Measurements from ENCODE around the gene ITPR2. TPM values are rescaled to one million over a fixed set of nuclear protein-coding genes. Genes with fewer than 3 reads are reported as not detected.
A peak's percentile ranks its signal among the peaks of the same experiment; 100 is the strongest.

The ITPR2 gene
- total and polyA plus RNA-seq, 2 of the 13 experiments (the other 11 are each of a cell fraction or from before 2014, with no cell fraction given): 31.9 to 81.9 TPM

DNA sequence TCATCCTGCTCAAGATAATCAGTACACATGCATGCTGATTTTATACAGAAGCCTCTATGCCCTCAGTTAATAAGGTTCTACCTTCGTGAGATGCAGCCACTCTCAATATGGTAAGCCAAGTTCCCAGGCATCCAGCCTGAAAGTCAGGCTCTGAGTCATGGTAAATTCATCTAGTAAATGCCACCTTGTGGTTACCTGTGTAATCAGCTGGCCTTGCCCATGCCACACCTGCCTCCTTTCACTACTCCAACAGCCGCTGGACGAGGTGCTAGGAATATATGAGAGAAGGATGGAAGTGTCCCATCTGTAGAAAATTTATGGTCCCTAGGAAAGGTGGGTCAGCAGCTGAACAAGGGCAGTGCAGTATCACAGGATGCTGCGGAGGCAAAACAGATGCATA, 430.3 kb downstream of the ITPR2 start:
- no peaks in the 10 kb centered on the region for H3K79me2 ChIP-seq (ENCODE audit: insufficient read depth, low read length)
- ChIA-PET CTCF (ENCODE audit: low intra/inter-chr PET ratio, low total read pairs) (no interaction called here), POLR2A (interaction anchor here (0.6 kb wide), 1 partner anchor 41 kb away, joined by 3 read pairs; no protein-coding TSS in a partner anchor)
- intact Hi-C loops (cut with micrococcal nuclease; ENCODE audit: unreplicated experiment): loop anchor here (5.0 kb wide), 1 partner anchor 305 kb away; no protein-coding TSS in a partner anchor
- H3K27ac ChIP-seq (ENCODE audit: extremely low read length, insufficient read depth, low read length): no peak overlapping the region
- H4K20me1 ChIP-seq (ENCODE audit: insufficient read depth, low read length): no peaks in the 10 kb centered on the region
- ATAC-seq (peak; percentile 63), FAIRE-seq (no peak), DNase-seq (ENCODE audit: low spot score) (peak; percentile 7)
- H3K27me3 ChIP-seq (ENCODE audit: control insufficient read depth in 1 of 2, insufficient read depth in 2 of 2, low read length in 2 of 2): no peaks in the 10 kb centered on the region
- no peak overlapping the region for H3K9ac ChIP-seq (ENCODE audit: insufficient read depth, low read depth, low read length)
- no peak overlapping the region for H2AFZ ChIP-seq (ENCODE audit: low read length)
- H3K4me2 ChIP-seq (ENCODE audit: low read depth, low read length): no peak overlapping the region
- TF ChIP-seq PCBP2 (optimal IDR thresholded peaks at IDR 0.05; ENCODE audit: low read depth, low read length, poor library complexity, severe bottlenecking): no peak
- TF ChIP-seq, protein P1, sequence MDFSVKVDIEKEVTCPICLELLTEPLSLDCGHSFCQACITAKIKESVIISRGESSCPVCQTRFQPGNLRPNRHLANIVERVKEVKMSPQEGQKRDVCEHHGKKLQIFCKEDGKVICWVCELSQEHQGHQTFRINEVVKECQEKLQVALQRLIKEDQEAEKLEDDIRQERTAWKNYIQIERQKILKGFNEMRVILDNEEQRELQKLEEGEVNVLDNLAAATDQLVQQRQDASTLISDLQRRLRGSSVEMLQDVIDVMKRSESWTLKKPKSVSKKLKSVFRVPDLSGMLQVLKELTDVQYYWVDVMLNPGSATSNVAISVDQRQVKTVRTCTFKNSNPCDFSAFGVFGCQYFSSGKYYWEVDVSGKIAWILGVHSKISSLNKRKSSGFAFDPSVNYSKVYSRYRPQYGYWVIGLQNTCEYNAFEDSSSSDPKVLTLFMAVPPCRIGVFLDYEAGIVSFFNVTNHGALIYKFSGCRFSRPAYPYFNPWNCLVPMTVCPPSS (IDR thresholded peaks at IDR 0.05): no peak
- TF ChIP-seq, protein P2, sequence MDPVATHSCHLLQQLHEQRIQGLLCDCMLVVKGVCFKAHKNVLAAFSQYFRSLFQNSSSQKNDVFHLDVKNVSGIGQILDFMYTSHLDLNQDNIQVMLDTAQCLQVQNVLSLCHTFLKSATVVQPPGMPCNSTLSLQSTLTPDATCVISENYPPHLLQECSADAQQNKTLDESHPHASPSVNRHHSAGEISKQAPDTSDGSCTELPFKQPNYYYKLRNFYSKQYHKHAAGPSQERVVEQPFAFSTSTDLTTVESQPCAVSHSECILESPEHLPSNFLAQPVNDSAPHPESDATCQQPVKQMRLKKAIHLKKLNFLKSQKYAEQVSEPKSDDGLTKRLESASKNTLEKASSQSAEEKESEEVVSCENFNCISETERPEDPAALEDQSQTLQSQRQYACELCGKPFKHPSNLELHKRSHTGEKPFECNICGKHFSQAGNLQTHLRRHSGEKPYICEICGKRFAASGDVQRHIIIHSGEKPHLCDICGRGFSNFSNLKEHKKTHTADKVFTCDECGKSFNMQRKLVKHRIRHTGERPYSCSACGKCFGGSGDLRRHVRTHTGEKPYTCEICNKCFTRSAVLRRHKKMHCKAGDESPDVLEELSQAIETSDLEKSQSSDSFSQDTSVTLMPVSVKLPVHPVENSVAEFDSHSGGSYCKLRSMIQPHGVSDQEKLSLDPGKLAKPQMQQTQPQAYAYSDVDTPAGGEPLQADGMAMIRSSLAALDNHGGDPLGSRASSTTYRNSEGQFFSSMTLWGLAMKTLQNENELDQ (CRISPR knock-in tag; IDR thresholded peaks at IDR 0.05; ENCODE audit: borderline replicate concordance): no peak
- TF ChIP-seq, protein P3, sequence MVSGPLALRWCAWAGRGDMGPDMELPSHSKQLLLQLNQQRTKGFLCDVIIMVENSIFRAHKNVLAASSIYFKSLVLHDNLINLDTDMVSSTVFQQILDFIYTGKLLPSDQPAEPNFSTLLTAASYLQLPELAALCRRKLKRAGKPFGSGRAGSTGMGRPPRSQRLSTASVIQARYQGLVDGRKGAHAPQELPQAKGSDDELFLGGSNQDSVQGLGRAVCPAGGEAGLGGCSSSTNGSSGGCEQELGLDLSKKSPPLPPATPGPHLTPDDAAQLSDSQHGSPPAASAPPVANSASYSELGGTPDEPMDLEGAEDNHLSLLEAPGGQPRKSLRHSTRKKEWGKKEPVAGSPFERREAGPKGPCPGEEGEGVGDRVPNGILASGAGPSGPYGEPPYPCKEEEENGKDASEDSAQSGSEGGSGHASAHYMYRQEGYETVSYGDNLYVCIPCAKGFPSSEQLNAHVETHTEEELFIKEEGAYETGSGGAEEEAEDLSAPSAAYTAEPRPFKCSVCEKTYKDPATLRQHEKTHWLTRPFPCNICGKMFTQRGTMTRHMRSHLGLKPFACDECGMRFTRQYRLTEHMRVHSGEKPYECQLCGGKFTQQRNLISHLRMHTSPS (CRISPR knock-in tag; IDR thresholded peaks at IDR 0.05; ENCODE audit: low read depth): no peak
- no peak for TF ChIP-seq ZKSCAN1 (IDR thresholded peaks at IDR 0.05; ENCODE audit: low read length)
- TF ChIP-seq SALL1 (CRISPR knock-in tag; IDR thresholded peaks at IDR 0.05): no peak
- no peak for TF ChIP-seq ZNF256 (CRISPR knock-in tag; conservative IDR thresholded peaks at IDR 0.05)
- peak; percentile 11; the same call in 1 of the 2 replicates for TF ChIP-seq SMC3 (IDR thresholded peaks at IDR 0.05; ENCODE audit: low read length)
- TF ChIP-seq ZMYM2 (CRISPR knock-in tag; IDR thresholded peaks at IDR 0.05): no peak
- no peak for TF ChIP-seq AGO2 (optimal IDR thresholded peaks at IDR 0.05; ENCODE audit: low read depth, low read length)
- no peak for TF ChIP-seq ZNF746 (CRISPR knock-in tag; IDR thresholded peaks at IDR 0.05)
- TF ChIP-seq FOSL2 (CRISPR knock-in tag; IDR thresholded peaks at IDR 0.05): peak; percentile 13; the same call in 1 of the 2 replicates
- no peak for TF ChIP-seq ZNF558 (CRISPR knock-in tag; IDR thresholded peaks at IDR 0.05; ENCODE audit: borderline replicate concordance)
- TF ChIP-seq, protein P4, sequence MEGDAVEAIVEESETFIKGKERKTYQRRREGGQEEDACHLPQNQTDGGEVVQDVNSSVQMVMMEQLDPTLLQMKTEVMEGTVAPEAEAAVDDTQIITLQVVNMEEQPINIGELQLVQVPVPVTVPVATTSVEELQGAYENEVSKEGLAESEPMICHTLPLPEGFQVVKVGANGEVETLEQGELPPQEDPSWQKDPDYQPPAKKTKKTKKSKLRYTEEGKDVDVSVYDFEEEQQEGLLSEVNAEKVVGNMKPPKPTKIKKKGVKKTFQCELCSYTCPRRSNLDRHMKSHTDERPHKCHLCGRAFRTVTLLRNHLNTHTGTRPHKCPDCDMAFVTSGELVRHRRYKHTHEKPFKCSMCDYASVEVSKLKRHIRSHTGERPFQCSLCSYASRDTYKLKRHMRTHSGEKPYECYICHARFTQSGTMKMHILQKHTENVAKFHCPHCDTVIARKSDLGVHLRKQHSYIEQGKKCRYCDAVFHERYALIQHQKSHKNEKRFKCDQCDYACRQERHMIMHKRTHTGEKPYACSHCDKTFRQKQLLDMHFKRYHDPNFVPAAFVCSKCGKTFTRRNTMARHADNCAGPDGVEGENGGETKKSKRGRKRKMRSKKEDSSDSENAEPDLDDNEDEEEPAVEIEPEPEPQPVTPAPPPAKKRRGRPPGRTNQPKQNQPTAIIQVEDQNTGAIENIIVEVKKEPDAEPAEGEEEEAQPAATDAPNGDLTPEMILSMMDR (CRISPR knock-in tag; IDR thresholded peaks at IDR 0.05): peak; percentile 33; the same call in 1 of the 2 replicates
- no peak for TF ChIP-seq ZNF431 (CRISPR knock-in tag; IDR thresholded peaks at IDR 0.05; ENCODE audit: borderline replicate concordance, low read depth)
- H3K4me1 ChIP-seq (ENCODE audit: insufficient read depth, low read length): no peaks in the 10 kb centered on the region
- no peaks in the 10 kb centered on the region for H3K9me3 ChIP-seq (ENCODE audit: low read length)
- no peak overlapping the region for H3K4me3 ChIP-seq (replicated peaks in 1 of 3; ENCODE audit: insufficient read depth in 1 of 3, low read depth in 2 of 3, low read length in 3 of 3)
- in situ Hi-C loops (cut with HindIII; ENCODE audit: extremely low pct_ligation_motif_present, low pct_unique_long_range_greater_than_20kb): no loop called here
- peaks cover 16 to 51% of the 10 kb centered on the region in 2 experiments for H3K36me3 ChIP-seq (replicated peaks in 1 of 2; ENCODE audit: control insufficient read depth in 1 of 2, insufficient read depth in 2 of 2, low read length in 2 of 2)
- WGBS (ENCODE audit: low lambda C conversion rate): 100% methylated on average over 4 of the region's 4 CpGs
- no TSS peak for BruUV-seq (replicated peaks)
